Parathyroid adenoma (tissue), 2 donors: ENCODE data around the gene LCE2B.
"Not testable (repeated sequence)": the region's sequence is repeated elsewhere in the genome, so short reads cannot be mapped to it uniquely, and the experiment has no call there.

Experiments
- H2AFZ ChIP-seq: fragments of 300-600 bp; sonication (generic); one replicate; pipeline ENCODE4 v1.7.0; 2017; ENCODE audit warnings: antibody characterized with exemption, mild to moderate bottlenecking
- H3K27ac ChIP-seq: fragments of 300-600 bp; sonication (generic); one replicate; pipeline ENCODE4 v1.7.0; 2017
- H3K27me3 ChIP-seq: fragments of 300-600 bp; sonication (generic); one replicate; pipeline ENCODE4 v1.7.0; 2017; ENCODE audit warnings: low read length; ENCODE audit not compliant: control insufficient read depth, insufficient read depth
- H3K36me3 ChIP-seq: fragments of 300-600 bp; sonication (generic); one replicate; pipeline ENCODE4 v1.7.0; 2017; ENCODE audit warnings: low read length; ENCODE audit not compliant: control insufficient read depth, insufficient read depth
- H3K4me1 ChIP-seq: fragments of 300-600 bp; sonication (generic); one replicate; pipeline ENCODE4 v1.7.0; 2017; ENCODE audit warnings: control low read depth
- H3K4me2 ChIP-seq: fragments of 300-600 bp; sonication (generic); one replicate; pipeline ENCODE4 v1.7.0; 2017; ENCODE audit warnings: low read length
- H3K4me3 ChIP-seq: fragments of 300-600 bp; sonication (generic); one replicate; pipeline ENCODE4 v1.7.0; 2017; ENCODE audit warnings: low read depth, low read length
- H3K79me2 ChIP-seq: fragments of 300-600 bp; sonication (generic); one replicate; pipeline ENCODE4 v1.7.0; 2017; ENCODE audit warnings: control low read depth
- H3K9ac ChIP-seq: fragments of 300-600 bp; sonication (generic); one replicate; pipeline ENCODE4 v1.7.0; 2017; ENCODE audit warnings: mild to moderate bottlenecking
- H3K9me3 ChIP-seq: fragments of 300-600 bp; sonication (generic); one replicate; pipeline ENCODE4 v1.7.0; 2017; ENCODE audit warnings: low read length; ENCODE audit not compliant: control insufficient read depth
- TF ChIP-seq, protein P1 (sequence below): fragments of 300-600 bp; sonication (generic); IDR thresholded peaks from one replicate; pipeline ENCODE4 v1.7.0; 2017; ENCODE audit warnings: antibody characterized with exemption, mild to moderate bottlenecking
- donor health status: primary hyperparathyroidism.

The LCE2B gene

DNA sequence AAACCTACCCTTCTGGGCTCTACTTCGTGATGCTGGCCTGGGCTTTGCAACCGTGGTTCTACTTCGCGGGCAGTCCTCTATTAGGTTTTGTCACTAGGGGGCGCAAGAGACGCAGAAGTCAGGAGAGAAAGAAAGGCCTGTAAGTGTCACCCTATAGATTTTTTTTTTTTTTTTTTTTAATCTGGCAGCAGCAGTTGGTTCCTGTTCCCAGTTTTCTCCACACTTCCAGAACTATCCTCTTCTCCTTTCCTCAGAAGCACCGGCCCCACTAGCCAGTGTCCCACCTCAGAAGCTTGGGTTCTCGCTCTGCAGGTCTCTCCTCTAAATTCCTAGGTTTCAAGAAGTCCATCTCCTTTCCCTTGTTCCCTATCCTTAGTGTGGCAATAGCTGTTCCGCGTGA is 31.8 kb upstream of the LCE2B start:
- Histone ChIP-seq H3K79me2 (no peaks in the 10 kb centered on the region), H3K4me3 (no peak overlapping the region), H3K4me2 (no peak overlapping the region), H3K36me3 (no peaks in the 10 kb centered on the region), H3K27me3 (no peaks in the 10 kb centered on the region), H2AFZ (no peak overlapping the region), H3K27ac (no peak overlapping the region), H3K9ac (no peak overlapping the region), H3K4me1 (no peaks in the 10 kb centered on the region), H3K9me3 (no peaks in the 10 kb centered on the region)
- TF ChIP-seq, protein P1, sequence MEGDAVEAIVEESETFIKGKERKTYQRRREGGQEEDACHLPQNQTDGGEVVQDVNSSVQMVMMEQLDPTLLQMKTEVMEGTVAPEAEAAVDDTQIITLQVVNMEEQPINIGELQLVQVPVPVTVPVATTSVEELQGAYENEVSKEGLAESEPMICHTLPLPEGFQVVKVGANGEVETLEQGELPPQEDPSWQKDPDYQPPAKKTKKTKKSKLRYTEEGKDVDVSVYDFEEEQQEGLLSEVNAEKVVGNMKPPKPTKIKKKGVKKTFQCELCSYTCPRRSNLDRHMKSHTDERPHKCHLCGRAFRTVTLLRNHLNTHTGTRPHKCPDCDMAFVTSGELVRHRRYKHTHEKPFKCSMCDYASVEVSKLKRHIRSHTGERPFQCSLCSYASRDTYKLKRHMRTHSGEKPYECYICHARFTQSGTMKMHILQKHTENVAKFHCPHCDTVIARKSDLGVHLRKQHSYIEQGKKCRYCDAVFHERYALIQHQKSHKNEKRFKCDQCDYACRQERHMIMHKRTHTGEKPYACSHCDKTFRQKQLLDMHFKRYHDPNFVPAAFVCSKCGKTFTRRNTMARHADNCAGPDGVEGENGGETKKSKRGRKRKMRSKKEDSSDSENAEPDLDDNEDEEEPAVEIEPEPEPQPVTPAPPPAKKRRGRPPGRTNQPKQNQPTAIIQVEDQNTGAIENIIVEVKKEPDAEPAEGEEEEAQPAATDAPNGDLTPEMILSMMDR: no peak

DNA sequence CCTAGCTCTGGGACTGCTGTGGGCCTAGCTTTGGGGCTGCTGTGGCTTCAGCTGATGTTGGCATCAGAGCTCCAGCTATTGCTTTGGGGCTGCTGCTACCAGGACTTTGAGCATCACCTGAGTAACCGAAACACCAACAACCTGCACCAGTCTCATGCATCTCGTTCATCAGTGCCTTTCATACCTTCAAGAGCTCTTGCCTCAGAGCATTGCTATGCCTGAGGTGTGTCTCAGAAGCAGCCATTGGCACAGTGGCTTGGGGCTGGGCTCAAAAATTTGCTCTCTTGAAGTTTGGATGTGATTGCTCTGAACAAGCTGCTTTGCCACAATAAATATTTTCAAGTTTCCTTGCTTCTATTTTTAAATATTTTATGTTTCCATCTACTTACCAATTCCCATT is 29.5 kb upstream of the LCE2B start:
- Histone ChIP-seq H3K36me3 (no peaks in the 10 kb centered on the region), H3K79me2 (no peaks in the 10 kb centered on the region), H2AFZ (no peak overlapping the region), H3K4me1 (no peaks in the 10 kb centered on the region), H3K4me3 (no peak overlapping the region), H3K9ac (no peak overlapping the region), H3K27ac (no peak overlapping the region), H3K4me2 (no peak overlapping the region), H3K27me3 (no peaks in the 10 kb centered on the region), H3K9me3 (no peaks in the 10 kb centered on the region)
- TF ChIP-seq, protein P1: no peak

DNA sequence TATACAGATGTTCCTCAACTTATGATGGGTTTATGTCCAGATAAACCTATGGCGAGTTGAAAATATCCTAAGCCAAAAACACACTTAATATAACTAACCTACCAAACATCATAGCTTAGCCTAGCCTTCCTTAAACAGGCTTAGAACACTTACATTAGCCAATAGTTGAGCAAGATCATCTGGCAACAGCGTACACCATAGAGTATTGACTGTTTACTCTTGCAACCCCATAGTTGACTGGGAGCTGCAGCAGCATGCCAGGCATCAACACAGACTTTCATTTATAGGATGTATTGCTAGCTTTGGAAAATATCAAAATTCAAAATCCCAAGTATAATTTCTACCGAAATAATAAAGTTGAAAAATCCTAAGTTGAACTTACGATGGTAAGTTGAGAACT is 28.2 kb upstream of the LCE2B start:
- H3K4me2 ChIP-seq: no peak overlapping the region
- no peaks in the 10 kb centered on the region for H3K4me1 ChIP-seq
- no peaks in the 10 kb centered on the region for H3K79me2 ChIP-seq
- H3K9me3 ChIP-seq: no peaks in the 10 kb centered on the region
- H3K4me3 ChIP-seq: no peak overlapping the region
- no peak overlapping the region for H3K27ac ChIP-seq
- TF ChIP-seq, protein P1: no peak
- no peaks in the 10 kb centered on the region for H3K36me3 ChIP-seq
- no peak overlapping the region for H2AFZ ChIP-seq
- no peak overlapping the region for H3K9ac ChIP-seq
- H3K27me3 ChIP-seq: no peaks in the 10 kb centered on the region

DNA sequence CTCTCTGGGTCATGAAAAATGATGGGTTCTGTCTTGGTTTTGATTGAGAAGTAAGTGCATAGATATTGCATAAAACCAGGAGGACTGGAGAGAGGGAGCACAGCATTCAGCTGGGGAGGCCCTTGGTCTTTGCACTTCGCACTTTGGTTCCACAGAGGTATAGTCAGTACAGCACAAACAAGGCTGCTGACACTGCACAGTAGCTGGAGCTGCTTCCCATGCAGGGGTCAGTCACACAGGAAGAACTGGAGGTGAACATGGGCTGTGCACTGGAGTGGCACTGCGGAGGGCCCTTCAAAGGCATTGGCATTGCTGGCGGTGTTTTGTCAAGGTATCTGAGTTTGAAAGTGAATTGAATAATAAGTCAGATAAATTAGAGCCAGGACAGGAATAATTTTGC is 27.3 kb upstream of the LCE2B start:
- TF ChIP-seq, protein P1: no peak
- H3K27me3 ChIP-seq: no peaks in the 10 kb centered on the region
- H3K79me2 ChIP-seq: no peaks in the 10 kb centered on the region
- H3K9ac ChIP-seq: no peak overlapping the region
- H3K4me2 ChIP-seq: no peak overlapping the region
- H3K9me3 ChIP-seq: no peaks in the 10 kb centered on the region
- no peak overlapping the region for H3K27ac ChIP-seq
- no peaks in the 10 kb centered on the region for H3K4me1 ChIP-seq
- H2AFZ ChIP-seq: no peak overlapping the region
- H3K36me3 ChIP-seq: no peaks in the 10 kb centered on the region
- H3K4me3 ChIP-seq: no peak overlapping the region

DNA sequence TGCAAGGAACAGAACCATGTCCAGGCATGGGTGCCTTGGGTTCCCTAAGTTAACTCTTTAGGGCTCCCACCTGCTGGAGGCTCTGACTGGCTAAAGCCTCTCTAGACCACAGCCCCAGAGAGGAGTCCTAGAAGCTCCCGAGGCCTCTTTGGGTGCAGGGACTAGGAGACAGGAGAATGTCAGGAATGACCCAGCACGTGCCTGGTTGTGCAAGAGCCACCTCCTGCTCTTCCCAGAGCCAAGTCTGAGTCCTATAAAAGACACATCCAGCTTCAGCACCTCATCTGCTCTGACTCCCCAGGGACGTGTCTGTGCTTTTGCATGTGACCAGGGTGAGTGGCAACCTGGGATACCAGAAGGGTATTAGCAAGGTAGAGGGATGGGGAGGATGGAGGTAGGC is 22.8 kb upstream of the LCE2B start, which contains the start of gene LCE2D:
Gene LCE2D (plus strand): TSS at position 283 of the 400 bp plus-strand sequence. CDS start 726 bp downstream, outside the sequence.
- H3K79me2 ChIP-seq: no peaks in the 10 kb centered on the region
- no peaks in the 10 kb centered on the region for H3K9me3 ChIP-seq
- TF ChIP-seq, protein P1: no peak
- H3K9ac ChIP-seq: no peak within 1 kb of the TSS
- H3K4me1 ChIP-seq: no peaks in the 10 kb centered on the region
- H3K27ac ChIP-seq: no peak within 1 kb of the TSS
- no peak within 1 kb of the TSS for H3K4me2 ChIP-seq
- no peaks in the 10 kb centered on the region for H3K27me3 ChIP-seq
- H3K4me3 ChIP-seq: no peak within 1 kb of the TSS
- H2AFZ ChIP-seq: no peak within 1 kb of the TSS
- H3K36me3 ChIP-seq: no peaks in the 10 kb centered on the region

DNA sequence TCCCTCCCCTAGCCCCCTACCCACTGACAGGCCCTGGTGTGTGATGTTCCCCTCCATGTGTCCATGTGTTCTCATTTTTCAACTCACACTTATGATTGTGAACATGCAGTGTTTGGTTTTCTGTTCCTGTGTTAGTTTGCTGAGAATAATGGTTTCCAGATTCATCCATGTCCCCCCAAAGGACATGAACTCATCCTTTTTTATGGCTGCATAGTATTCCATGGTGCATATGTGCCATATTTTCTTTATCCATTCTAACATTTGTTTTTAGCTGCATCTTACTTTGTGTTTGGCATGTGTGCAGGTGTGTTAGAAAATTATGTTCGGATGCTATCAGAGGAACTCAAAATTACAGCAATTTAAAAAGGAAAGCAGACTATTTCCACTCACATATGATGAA is 19.8 kb upstream of the LCE2B start:
- H3K27ac ChIP-seq, H3K4me2 ChIP-seq, H2AFZ ChIP-seq, H3K27me3 ChIP-seq, H3K9me3 ChIP-seq, H3K79me2 ChIP-seq, H3K4me3 ChIP-seq, H3K4me1 ChIP-seq, H3K9ac ChIP-seq, H3K36me3 ChIP-seq: not testable (repeated sequence)
